ENCODE measurements around the gene RAET1L. TPM values are rescaled to one million over a fixed set of nuclear protein-coding genes. Genes with fewer than 3 reads are reported as not detected.

RAET1L gene
- total and polyA plus RNA-seq, 10 of the 15 experiments (the other 5 are each of a cell fraction or from before 2014, with no cell fraction given): not detected

DNA sequence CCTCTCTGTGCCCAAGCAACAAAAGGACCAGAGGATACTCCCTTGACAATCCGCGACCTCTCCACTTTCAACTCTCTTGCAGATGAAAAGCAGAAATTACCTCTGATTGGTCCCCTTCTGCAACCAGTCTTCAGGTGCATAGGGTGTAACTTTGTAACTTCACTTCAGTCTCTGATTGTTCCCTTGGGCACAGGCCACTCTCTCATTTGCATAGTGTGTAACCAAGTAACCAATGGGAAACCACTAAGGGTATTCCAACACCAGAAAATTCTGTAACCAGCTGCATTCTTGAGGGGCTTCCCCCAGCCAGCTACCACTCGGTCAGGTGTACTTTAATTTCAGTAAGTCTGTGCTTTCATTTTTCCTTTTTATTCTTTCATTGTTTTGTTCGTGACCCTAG is 4.4 kb upstream of the RAET1L start:
- 1% methylated on average over 4 of the region's 4 CpGs for WGBS (ENCODE audit: insufficient coverage, insufficient replicate concordance, low lambda C conversion rate, missing lambda C conversion rate)
- Histone ChIP-seq H3K9me3 (replicated peaks; ENCODE audit: control insufficient read depth, insufficient read depth, low read length) (no peaks in the 10 kb centered on the region), H3K4me3 (no peak overlapping the region), H3K9ac (ENCODE audit: control insufficient read depth, insufficient read depth, low read length) (no peak overlapping the region), H3K27ac (ENCODE audit: control insufficient read depth, insufficient read depth) (no peak overlapping the region), H3K79me2 (ENCODE audit: control insufficient read depth, insufficient read depth, low read length) (no peaks in the 10 kb centered on the region), H3K4me1 (ENCODE audit: control insufficient read depth, insufficient read depth, low read length) (no peaks in the 10 kb centered on the region; the same call in 1 of the 2 replicates), H4K20me1 (ENCODE audit: control insufficient read depth, insufficient read depth) (no peaks in the 10 kb centered on the region), H3K4me2 (ENCODE audit: control insufficient read depth, insufficient read depth) (0 out of 2 replicates have a peak overlapping the region, but pooled peaks have one; percentile 30), H2AFZ (ENCODE audit: control insufficient read depth, low read depth, low read length) (no peak overlapping the region), H3K36me3 (ENCODE audit: control insufficient read depth in 2 of 2, insufficient read depth in 2 of 2, low read length in 1 of 2) (no peaks in the 10 kb centered on the region), H3K27me3 (replicated peaks in 1 of 2; ENCODE audit: control insufficient read depth in 2 of 2, insufficient read depth in 2 of 2, low read length in 1 of 2) (peaks cover 0 to 15% of the 10 kb centered on the region in 2 experiments; a peak in 3 of 4 replicates)
- SMC1A ChIA-PET (ENCODE audit: uncharacterized antibody, unreplicated experiment): no interaction called here
- POLR2A ChIA-PET: no interaction called here
- DNase-seq (ENCODE audit: low read depth, low spot score) (no peak), FAIRE-seq (no peak), ATAC-seq (peak; percentile 60)
- CTCF ChIA-PET: interaction anchor here (1.2 kb wide), 1 partner anchor 41 kb away, joined by 4 read pairs; no protein-coding TSS in a partner anchor
- RAD21 ChIA-PET (ENCODE audit: unreplicated experiment): no interaction called here
- TF ChIP-seq IRF5 (IDR thresholded peaks at IDR 0.05; ENCODE audit: borderline replicate concordance) (no peak), HSF1 (IDR thresholded peaks at IDR 0.05; ENCODE audit: low read depth, low read length) (no peak), SREBF2 (IDR thresholded peaks at IDR 0.05; ENCODE audit: low read length) (no peak), ETV6 (conservative IDR thresholded peaks at IDR 0.05 in 1 of 2, IDR thresholded peaks at IDR 0.05 in 1 of 2; ENCODE audit: borderline replicate concordance in 1 of 2, low read depth in 1 of 2) (no peak), TAF1 (IDR thresholded peaks at IDR 0.05; ENCODE audit: borderline replicate concordance, low read depth, low read length) (no peak), HCFC1 (IDR thresholded peaks at IDR 0.05; ENCODE audit: low read length) (no peak)
- intact Hi-C loops (cut with micrococcal nuclease; ENCODE audit: unreplicated experiment) (no loop called here), in situ Hi-C loops (cut with MboI) (no loop called here)
- no TSS peak for BruUV-seq (replicated peaks)
